Cortex of kidney (tissue), 1 donor: ENCODE results near the gene FSIP2.
A peak's percentile ranks its signal among the peaks of the same experiment; 100 is the strongest.

Experiments used
- DNase-seq: peaks from one replicate; lab custom pipeline; 2025; lab: John Stamatoyannopoulos, UW

Gene FSIP2

GRCh38 chr2:185738679-185739472, at the start of gene FSIP2:
Gene FSIP2 (plus strand): TSS chr2:185738804. CDS start chr2:185738895, 91 bp downstream.
- DNase-seq = peak; percentile 34

GRCh38 chr2:185689906-185690539, 48.6 kb upstream of the FSIP2 start:
- no peak for DNase-seq

- no peak for DNase-seq
Observed at GRCh38 chr2:185695711-185696235, 42.8 kb upstream of the FSIP2 start.

- no peak for DNase-seq
Observed at GRCh38 chr2:185700883-185701282, 37.7 kb upstream of the FSIP2 start.

- no peak for DNase-seq
Observed at GRCh38 chr2:185734658-185735057, 3.9 kb upstream of the FSIP2 start.

GRCh38 chr2:185736210-185736609, 2.4 kb upstream of the FSIP2 start:
- no peak for DNase-seq

GRCh38 chr2:185745864-185746859, 7.6 kb downstream of the FSIP2 start:
- no peak for DNase-seq

GRCh38 chr2:185757356-185757755, 18.8 kb downstream of the FSIP2 start:
- DNase-seq = no peak

GRCh38 chr2:185771396-185771795, 32.8 kb downstream of the FSIP2 start:
- no peak for DNase-seq

GRCh38 chr2:185780890-185781289, 42.3 kb downstream of the FSIP2 start:
- DNase-seq = no peak

- DNase-seq = no peak
Observed at GRCh38 chr2:185782223-185782769, 43.7 kb downstream of the FSIP2 start.

GRCh38 chr2:185785156-185785555, 46.6 kb downstream of the FSIP2 start:
- no peak for DNase-seq

GRCh38 chr2:185785851-185786473, 47.4 kb downstream of the FSIP2 start:
- DNase-seq = no peak

- no peak for DNase-seq
Observed at GRCh38 chr2:185787227-185788145, 48.9 kb downstream of the FSIP2 start.

- DNase-seq = no peak
Observed at GRCh38 chr2:185790361-185790760, 51.8 kb downstream of the FSIP2 start.

GRCh38 chr2:185793532-185794345, 55.1 kb downstream of the FSIP2 start:
- DNase-seq = no peak

- no peak for DNase-seq
Observed at GRCh38 chr2:185796758-185797157, 58.2 kb downstream of the FSIP2 start.

GRCh38 chr2:185802926-185803325, 64.3 kb downstream of the FSIP2 start:
- DNase-seq = no peak

- no peak for DNase-seq
Observed at GRCh38 chr2:185806783-185807182, 68.2 kb downstream of the FSIP2 start.
